GM12878 (cell line): ENCODE data around the gene AQP9.

Experiments
- MYC ChIP-seq: IDR thresholded peaks from 2 replicates; pipeline ENCODE4 v1.6.1; 2011; ENCODE audit warnings: mild to moderate bottlenecking, low read length, moderate library complexity, inconsistent platforms; ENCODE audit not compliant: insufficient read depth, insufficient replicate concordance, insufficient read length, severe bottlenecking
- POLR2AphosphoS2 ChIP-seq: IDR thresholded peaks from 2 replicates; pipeline ENCODE4 v1.6.1; 2011; ENCODE audit warnings: low read depth, mild to moderate bottlenecking, low read length, improper control_type of control experiment, moderate library complexity
- SREBF2 ChIP-seq: IDR thresholded peaks from 2 replicates; pipeline ENCODE4 v1.6.1; 2012; ENCODE audit warnings: mild to moderate bottlenecking, low read length
- TF ChIP-seq, protein P1 (sequence below): fragments of 450-650 bp; formaldehyde crosslinking; IDR thresholded peaks from 2 replicates; pipeline ENCODE4 v1.4.0; 2022; ENCODE audit warnings: mild to moderate bottlenecking, moderate library complexity
- TF ChIP-seq, protein P2 (sequence below), 3 experiments: IDR thresholded peaks in 2 of 3; conservative IDR thresholded peaks in 1 of 3; 2 replicates each; pipeline ENCODE4 v1.5.1; 2011; ENCODE audit warnings: low read depth in 3 of 3, low read length in 3 of 3, mild to moderate bottlenecking in 3 of 3, control low read depth in 2 of 3, moderate library complexity in 2 of 3, inconsistent platforms in 1 of 3, mixed read lengths in 1 of 3; ENCODE audit not compliant: control insufficient read depth in 2 of 3, insufficient read depth in 1 of 3; ENCODE audit errors: extremely low read depth in 1 of 3
- TF ChIP-seq, protein P3 (sequence below): IDR thresholded peaks from 2 replicates; pipeline ENCODE4 v1.6.1; 2012; ENCODE audit warnings: low read depth, low read length, improper control_type of control experiment

DNA sequence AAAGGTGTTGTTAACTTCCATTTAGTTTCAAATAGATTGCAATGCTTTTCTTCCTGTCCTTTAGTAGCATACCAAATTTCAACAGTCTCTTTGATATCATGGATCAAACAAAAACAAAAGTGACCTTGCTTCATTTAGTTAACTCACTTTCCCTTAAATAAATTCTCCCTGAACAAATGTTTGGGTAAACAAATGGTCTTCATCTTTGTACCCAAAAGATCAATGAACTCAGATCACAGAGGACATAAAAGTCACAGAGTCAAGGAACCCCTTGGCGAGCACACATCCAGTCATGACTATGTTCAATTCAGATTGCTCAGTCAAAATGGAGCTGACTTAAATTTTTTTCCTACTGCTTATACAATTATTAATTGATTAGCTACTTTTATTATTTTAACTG, 20.6 kb upstream of the AQP9 start:
- TF ChIP-seq POLR2AphosphoS2 (no peak), SREBF2 (no peak), MYC (no peak)
- TF ChIP-seq, protein P1, sequence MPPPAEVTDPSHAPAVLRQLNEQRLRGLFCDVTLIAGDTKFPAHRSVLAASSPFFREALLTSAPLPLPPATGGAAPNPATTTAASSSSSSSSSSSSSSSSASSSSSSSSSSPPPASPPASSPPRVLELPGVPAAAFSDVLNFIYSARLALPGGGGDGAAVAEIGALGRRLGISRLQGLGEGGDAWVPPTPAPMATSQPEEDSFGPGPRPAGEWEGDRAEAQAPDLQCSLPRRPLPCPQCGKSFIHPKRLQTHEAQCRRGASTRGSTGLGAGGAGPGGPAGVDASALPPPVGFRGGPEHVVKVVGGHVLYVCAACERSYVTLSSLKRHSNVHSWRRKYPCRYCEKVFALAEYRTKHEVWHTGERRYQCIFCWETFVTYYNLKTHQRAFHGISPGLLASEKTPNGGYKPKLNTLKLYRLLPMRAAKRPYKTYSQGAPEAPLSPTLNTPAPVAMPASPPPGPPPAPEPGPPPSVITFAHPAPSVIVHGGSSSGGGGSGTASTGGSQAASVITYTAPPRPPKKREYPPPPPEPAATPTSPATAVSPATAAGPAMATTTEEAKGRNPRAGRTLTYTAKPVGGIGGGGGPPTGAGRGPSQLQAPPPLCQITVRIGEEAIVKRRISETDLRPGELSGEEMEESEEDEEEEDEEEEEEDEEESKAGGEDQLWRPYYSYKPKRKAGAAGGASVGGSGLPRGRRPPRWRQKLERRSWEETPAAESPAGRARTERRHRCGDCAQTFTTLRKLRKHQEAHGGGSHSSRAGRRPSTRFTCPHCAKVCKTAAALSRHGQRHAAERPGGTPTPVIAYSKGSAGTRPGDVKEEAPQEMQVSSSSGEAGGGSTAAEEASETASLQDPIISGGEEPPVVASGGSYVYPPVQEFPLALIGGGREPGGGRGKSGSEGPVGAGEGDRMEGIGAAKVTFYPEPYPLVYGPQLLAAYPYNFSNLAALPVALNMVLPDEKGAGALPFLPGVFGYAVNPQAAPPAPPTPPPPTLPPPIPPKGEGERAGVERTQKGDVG = no peak
- TF ChIP-seq, protein P2, sequence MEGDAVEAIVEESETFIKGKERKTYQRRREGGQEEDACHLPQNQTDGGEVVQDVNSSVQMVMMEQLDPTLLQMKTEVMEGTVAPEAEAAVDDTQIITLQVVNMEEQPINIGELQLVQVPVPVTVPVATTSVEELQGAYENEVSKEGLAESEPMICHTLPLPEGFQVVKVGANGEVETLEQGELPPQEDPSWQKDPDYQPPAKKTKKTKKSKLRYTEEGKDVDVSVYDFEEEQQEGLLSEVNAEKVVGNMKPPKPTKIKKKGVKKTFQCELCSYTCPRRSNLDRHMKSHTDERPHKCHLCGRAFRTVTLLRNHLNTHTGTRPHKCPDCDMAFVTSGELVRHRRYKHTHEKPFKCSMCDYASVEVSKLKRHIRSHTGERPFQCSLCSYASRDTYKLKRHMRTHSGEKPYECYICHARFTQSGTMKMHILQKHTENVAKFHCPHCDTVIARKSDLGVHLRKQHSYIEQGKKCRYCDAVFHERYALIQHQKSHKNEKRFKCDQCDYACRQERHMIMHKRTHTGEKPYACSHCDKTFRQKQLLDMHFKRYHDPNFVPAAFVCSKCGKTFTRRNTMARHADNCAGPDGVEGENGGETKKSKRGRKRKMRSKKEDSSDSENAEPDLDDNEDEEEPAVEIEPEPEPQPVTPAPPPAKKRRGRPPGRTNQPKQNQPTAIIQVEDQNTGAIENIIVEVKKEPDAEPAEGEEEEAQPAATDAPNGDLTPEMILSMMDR (IDR thresholded peaks at IDR 0.05 in 2 of 3, conservative IDR thresholded peaks at IDR 0.05 in 1 of 3; ENCODE audit: control insufficient read depth in 2 of 3, extremely low read depth in 1 of 3, insufficient read depth in 1 of 3, low read depth in 3 of 3, low read length in 3 of 3) = no peak
- TF ChIP-seq, protein P3, sequence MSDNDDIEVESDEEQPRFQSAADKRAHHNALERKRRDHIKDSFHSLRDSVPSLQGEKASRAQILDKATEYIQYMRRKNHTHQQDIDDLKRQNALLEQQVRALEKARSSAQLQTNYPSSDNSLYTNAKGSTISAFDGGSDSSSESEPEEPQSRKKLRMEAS = no peak
